Posterior vena cava (tissue), 2 donors: ENCODE results near the gene FCAMR. TPM values are rescaled to one million over a fixed set of nuclear protein-coding genes. Genes with fewer than 3 reads are reported as not detected.
"Not testable (repeated sequence)": the region's sequence is repeated elsewhere in the genome, so short reads cannot be mapped to it uniquely, and the experiment has no call there.

Experiments
- DNase-seq: peaks from one replicate; pipeline ENCODE4 v3.0.0-alpha.2; 2020; ENCODE audit warnings: low spot score
- intact Hi-C, 2 donors: fragments of 100-400 bp; cut with DNase I; formaldehyde crosslinking; loops; one replicate each; pipeline versions ENCODE4 v1.14.1 to v1.14.2; 2022 to 2023
- total RNA-seq, 2 donors: library from RNA; stranded (reverse); fragmentation: NEBNext Ultra II Directional; extraction: Animal tissue kit (Norgen Biotek cat#: 25700); gene quantifications; one replicate each; pipeline ENCODE4 v1.2.1, GENCODE V29; 2021
- donor health status: DM: yes; HTN: yes; CAD: no.
- donor health status: DM: yes; HTN: yes; CAD: no.

Gene FCAMR
- total RNA-seq, 2 donors from 2014 or later: not detected

DNA sequence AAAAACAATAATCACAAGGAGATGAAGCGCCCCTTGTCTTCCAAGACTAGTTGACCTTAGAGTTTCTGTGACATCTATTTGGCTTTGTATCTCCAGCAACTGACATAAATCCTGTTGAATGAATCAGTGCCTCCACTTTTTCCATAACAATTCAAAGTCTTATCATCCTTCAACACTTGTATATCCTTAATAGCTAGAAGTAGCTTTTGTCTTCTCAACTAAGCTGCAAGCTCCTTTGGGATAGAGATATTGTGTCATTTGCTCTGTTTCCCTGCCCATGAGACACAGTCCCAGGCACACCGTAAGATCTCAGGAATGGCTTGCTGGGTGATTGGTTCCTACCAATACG is 29.7 kb downstream of the FCAMR start:
- intact Hi-C loops: no loop called here
- no peak for DNase-seq

DNA sequence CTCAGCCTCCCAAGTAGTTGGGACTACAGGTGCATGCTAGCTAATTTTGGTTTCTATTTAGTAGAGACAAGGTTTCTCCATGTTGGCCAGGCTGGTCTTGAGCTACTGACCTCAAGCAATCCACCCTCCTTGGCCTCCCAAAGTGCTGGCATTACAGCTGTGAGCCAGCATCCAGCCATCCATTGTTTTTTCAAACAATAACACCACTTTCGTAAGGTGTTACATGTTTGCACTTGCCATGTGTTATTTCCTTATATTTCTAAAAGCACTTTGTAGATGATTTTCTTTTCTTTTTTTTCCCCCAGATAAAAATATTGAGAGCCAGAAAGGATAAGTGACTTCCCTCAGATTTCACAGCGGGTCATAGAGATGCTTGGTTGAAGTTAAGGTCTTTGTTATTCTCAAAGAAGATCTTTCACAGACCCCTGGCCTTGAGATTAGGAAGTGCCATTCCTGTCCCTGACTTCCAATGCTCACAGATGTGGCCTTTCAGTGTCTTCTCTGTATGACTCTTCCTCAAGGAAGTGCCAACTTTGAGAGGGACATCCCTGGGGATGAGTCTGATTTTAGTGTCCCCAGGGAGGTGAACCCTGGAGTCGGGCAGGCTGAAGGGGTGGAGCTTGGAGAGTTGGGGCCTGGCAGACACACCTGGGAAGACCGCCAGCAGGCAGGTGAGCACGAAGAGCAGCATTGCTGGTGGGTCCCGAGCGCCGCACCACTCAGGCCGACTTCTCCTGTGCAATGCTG is 30.2 kb downstream of the FCAMR start:
- no peak for DNase-seq
- intact Hi-C loops: no loop called here

DNA sequence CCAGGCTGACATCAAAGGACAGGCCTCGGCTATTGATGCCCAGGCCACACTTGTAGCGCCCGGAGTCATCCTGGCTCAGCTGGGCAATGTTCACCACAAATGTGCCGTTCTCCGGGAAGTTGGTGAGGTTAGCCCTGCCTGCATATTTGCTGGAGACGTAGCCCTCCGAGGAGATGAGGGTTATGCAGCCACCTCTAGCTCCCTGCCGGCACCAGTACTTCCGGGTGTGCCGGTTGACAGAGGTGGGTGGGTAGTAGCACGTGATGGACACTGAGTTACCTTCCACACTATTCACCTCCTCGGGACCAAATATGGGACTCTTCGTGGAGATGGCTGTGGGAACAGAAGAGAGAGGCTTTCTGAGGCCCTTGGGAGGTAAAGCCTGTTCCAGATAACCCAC is 31.1 kb downstream of the FCAMR start:
- DNase-seq: no peak
- intact Hi-C loops: no loop called here

DNA sequence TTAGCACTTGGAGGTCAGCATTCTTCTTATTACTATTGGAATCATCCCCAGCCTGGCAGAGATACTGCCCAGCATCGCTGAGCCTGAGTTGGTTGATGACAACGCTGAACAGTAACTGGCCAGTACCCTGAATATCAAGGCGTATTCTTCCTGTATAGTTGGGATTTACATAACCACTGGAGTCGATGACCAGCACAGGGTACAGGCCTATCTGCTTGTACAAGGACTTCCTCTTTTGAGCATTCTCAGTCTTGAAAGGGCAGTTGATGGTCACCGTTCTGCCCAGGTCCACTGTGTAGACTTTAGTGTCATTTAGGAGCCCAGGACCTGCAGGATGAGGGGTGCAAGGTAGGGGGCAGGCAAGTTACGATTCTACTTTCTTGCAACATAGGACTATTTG is 32.8 kb downstream of the FCAMR start:
- intact Hi-C loops: no loop called here
- DNase-seq: no peak

DNA sequence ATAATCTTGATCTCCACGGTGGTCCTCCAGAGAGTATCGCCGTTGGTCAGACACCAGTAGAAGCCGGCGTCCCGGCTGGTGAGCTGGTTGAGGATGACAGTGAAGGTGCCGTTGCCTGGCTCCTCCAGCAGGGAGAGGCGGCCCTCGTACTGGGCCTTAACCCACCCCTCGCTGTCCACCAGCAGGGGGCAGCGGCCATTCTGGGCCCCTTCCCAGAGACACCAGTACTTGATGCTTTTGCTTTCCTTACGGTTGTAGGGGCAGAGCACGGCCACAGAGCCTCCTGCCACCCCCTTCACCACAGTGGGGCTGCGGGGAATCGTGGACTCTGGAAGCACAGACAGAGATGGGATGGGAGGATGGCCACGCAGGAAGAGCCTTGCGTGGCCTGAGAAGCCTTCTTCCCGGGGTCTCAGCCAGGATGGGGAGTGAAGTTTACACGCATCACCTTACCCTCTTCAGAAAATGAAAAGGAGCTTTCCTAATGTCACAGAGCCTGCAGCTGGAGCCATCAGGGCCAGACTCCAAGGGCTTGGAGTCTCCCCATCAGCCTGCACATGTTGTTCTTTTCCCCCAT is 34.7 kb downstream of the FCAMR start:
- intact Hi-C loops: loop anchor here in 1 of 2 donors (1.0 kb wide), 1 partner anchor 45 kb away; no protein-coding TSS in a partner anchor
- DNase-seq: peak; percentile 82

DNA sequence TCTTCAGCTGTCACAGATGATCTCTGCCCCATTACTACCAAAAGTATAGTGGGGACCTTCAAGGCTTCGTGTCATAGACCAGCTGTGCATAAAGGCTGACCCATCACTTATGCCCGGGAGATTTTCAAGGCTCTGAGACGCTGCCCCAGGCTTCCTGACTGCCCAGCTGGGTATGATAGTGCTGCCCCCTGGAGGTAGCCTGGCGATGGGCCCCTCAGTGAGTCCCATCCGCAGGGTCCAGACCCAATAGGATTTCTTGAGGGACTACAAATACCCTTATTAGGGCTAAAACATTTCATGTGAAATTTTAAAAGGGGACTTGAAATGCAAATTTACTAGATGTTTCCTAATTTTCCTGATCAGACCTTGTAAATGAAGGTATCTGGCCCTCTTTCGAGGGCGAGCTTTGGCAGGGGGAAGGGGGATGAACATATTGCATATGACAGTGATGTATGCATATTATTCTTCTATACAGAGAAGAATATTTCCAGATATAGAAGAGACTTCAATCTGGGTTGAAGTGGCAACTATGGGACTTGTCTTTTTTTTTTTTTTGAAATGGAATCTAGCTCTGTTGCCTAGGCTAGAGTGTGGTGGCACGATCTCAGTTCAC is 36.8 kb downstream of the FCAMR start:
- DNase-seq: peak; percentile 81
- intact Hi-C loops: no loop called here

DNA sequence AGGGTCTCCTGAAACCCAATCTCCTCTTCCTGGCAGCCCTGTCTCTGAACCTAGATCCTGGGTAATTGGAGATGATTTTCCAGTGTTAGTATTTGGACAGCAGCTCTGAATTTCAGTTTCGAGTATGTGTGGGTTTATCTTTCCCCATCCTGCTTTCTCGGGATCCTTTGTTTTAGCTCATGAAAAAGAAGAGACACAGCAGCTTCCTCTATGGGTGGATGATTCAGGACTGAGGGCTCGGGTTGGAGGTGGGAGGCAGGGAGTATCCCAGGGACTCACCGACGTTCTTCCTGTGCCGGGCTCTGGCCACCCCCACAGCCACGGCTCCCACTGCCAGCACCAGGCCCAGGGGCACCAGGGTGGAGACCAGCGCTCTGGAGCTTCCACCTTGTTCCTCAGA is 38.1 kb downstream of the FCAMR start:
- intact Hi-C loops: no loop called here
- DNase-seq: peak; percentile 44

DNA sequence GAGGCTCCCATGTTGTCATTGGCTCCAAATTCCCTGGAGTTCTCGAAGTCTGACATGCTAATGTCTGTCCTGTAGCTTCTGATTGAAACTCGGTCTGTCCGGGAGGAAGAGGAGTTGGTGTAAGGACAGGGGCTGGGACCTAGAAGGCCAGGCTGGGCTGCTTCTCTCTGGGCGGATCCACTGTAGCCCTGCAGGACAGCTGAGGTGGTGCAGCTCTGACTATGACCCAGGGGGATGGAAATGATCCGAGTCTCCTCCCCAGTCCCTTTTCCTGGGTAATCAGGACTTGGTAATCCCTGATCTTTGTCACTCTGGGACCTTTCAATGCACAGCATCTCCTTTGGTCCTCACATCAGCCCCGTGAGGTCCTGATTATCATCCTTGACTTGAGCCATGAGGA is 38.6 kb downstream of the FCAMR start:
- intact Hi-C loops: no loop called here
- peak; percentile 9 for DNase-seq

DNA sequence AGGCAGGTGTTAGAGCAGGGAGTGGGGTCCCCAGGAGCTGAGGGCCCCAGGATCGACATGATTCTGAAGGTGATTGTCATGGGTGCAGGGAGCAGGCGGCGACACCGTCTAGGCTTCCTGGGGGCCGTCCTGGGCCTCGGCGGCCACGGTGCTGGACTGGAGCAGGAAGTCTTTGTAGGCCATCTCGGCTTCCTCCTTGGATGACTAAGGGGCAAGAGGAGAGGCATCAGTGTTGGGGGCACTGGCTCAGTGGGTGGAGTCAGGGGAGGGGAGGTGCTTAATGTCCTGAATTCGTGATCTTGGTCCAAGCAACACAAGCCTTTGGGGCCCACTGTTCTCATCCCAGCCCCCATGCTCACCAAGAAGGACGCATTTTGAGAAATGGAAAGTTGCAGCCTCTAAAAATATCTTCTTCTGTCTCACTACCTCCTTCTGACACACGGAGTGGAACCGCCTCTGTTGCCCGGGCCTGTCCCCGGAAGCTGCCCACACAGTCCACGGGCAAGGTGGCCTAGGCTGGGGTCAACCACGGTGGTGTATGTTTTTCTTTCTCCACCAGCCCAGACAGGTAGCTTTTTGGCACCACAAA is 40.0 kb downstream of the FCAMR start:
- DNase-seq: peak; percentile 76
- intact Hi-C loops: no loop called here

DNA sequence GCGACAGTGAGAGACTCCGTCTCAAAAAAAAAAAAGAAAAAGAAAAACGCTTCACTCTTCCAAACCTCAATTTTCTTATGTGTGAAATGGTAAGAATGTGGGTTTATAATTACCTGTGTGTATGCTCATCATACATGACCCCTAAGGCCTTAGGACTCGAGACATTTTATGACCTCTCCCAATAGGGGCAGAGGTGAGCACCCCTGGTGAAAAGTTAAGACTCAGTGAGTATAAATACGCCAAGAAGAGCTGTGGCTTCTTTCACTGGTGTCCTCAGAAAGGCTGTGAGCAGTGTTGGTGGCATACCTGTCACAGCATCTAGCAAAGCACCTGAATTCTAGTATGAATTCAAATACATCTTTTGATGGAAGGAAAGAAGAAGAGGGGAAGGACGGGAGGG is 40.7 kb downstream of the FCAMR start:
- intact Hi-C loops: no loop called here
- DNase-seq: no peak

DNA sequence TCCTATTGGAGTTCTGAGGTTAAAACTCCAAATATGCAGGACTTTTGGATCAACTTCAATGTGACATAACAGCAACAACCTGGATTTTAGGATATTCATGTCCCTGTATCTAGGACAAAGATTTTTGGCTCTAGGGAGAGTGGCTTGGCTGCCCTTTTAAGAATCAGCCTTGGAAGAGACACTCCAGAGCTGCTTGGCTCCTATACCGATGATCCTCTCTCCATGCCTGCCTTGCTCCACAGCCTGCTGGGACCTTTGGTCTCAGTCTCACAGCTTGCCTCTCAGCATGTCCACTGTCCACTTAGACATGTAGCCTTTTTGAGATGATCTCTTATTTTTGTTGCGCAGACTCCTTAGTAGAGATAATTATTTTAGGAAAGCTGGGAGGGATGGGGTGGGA is 44.0 kb downstream of the FCAMR start:
- no peak for DNase-seq
- intact Hi-C loops: no loop called here

DNA sequence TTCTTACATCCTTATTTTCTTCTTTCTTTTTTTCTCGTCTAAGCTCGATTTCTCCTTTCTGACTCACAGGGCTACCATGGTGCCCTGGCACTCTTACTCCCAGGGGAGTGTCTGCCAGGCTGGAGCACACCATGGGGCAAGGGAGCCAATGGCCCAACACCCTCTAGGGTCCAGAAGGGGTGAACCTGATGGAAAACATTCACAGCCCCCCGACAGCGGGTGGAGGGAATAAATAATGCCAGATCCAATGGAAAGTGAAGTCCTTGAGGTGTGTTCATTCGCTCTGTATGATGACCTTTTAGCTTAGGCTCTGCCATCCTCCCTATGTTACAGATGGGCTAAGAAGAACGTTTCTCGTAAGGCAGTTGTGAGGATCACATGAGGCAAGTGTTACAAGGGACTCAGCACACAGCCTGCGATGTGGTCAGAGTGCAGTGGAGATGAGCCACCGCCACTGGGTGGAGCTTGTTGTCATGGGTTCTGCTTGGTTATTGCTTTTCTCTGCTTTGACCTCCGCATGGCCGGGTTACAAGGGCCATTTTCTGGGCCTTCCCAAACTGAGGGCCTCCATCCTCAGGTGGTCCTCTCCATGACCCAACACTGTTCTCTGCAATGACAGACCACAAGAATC is 45.0 kb downstream of the FCAMR start:
- DNase-seq: peak; percentile 81
- intact Hi-C loops: no loop called here

DNA sequence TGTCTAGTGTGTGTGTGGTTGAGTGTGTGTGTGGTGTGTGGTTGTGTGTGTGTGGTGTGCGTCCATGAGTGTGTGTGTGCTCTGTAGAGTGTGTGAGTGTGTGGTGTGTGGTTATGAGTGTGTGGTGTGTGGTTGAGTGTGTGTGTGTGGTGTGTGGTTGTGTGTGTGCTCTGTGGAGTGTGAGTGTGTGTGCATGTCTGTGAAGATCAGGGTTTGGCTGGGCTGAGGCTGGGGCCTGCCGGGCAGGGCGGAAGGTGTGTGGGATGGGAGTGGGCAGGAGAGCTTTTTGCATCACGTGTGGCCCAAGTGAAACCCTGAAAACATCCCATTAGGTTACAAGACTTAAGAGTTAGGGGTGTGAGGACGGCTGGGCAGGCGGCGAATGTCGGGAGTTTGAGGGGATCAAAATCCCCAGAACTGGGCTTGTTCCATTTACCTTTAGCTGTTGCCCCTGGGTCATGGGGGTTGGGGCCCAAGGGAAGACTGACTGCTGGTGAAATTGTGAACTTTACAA is 45.6 kb downstream of the FCAMR start:
- peak; percentile 26 for DNase-seq
- intact Hi-C loops: no loop called here

DNA sequence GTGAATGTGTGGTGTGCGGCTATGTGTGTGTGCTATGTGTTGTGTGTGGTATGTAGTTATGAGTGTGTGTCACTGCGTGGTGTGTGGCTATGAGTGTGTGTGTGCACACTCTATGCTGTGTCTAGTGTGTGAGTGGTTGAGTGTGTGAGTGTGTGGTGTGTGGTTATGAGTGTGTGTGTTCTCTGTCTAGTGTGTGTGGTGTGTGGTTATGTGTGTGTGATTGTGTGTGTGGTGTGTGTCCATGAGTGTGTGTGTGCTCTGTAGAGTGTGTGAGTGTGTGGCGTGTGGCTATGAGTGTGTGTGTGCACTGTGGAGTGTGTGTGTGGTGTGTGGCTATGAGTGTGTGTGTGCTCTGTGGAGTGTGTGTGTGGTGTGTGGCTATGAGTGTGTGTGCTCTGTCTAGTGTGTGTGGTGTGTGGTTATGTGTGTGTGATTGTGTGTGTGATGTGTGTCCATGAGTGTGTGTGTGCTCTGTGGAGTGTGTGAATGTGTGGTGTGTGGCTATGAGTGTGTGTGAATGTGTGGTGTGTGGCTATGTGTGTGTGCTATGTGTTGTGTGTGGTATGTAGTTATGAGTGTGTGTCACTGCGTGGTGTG is 46.2 kb downstream of the FCAMR start:
- intact Hi-C loops: not testable (repeated sequence)
- DNase-seq: peak; percentile 58

DNA sequence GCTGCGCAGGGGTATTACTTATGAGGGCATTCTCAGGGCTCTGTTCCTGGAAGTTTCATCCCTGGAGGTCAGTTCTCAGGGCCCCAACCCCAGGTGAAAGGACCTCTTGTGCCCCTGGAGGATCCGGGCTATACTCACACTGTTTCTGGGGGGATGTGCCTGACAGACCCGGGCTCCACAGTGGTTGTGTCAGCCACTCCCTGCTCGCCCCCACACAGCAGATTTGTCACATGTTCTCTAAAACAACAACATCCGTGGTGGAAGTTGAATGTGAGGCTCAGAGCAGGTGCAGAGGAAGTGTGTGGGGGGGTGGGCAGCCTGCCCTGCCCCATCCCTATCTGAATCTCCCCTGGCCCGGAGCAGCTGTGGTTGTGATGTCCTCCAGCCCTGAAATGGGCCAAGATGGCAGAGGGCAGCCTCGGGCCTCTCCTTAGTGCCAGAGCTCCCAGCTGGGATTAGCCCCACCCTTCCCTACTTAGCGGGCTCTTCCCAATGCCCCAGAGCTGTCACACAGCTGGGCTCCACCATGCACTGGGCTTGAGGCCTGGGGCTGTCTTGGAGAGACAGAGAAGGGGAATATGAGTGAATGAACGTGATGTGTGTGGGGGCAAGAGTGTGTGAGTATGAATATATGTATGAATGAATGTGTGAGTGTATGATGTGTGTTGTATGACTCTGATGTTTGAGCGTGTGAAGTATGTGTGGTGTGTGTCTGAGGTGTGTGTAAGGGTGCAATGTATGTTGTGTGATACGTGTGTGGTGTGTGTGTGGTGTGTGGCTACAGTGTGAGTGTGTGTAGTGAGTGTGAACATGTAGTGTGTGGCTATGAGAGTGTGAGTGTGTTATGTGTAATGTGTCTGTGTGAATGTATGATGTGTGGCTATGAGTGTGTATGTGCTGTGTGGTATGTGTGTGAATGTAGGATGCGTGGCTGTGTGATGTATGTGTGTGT is 47.0 kb downstream of the FCAMR start:
- intact Hi-C loops: no loop called here

DNA sequence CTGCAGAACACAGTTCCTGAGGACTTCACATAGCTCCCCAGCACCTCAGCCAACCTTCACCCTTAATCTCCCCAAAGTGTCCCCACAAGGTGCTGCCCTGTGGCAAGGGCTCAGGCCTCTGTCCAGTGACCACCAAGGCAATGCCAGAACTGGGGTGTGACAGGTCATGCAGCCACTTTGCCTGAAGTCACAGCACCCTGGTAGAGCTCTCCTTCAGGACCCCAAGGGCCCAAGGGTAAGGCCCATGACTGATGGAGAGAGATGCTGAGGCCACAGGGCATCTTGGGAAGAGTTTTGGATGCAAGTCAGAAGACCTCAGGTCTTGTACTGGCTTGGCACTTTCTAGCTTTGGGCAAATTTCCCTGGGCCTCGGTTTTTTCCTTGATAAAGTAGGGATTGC is 47.7 kb downstream of the FCAMR start:
- peak; percentile 42 for DNase-seq
- intact Hi-C loops: no loop called here

More for the DNA sequence above, 47.0 kb downstream of the FCAMR start:
- DNase-seq: peak; percentile 78

DNA sequence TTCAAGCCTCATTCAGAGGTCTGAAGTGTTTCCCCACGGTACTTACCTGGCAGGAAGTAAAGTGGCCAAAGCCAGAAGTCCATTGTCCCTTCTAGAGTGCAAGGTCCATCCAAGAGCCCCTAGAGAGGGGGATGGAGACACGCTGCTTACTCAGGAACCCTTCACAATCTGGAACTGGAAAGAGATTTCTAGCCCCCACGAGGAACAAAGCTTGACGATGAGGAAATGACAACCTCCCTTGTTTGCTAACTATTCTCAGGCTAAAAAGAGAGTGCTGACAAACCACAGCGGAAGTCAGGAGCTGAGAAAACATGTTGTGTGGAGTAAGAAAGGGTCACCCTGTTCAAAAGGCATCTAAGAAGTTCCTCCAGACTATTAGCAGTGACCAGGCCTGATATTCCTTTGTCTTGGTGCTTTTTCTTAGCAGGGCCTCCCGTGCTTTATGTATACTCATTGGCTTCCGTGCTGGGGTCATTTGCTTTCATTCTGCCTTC is 48.4 kb downstream of the FCAMR start, which contains the start of gene FCMR:
FCMR (minus strand) TSS at position 170 of the 494 bp plus-strand sequence; CDS start at position 83, 87 bp downstream.
- intact Hi-C loops: no loop called here
- no peak for DNase-seq

DNA sequence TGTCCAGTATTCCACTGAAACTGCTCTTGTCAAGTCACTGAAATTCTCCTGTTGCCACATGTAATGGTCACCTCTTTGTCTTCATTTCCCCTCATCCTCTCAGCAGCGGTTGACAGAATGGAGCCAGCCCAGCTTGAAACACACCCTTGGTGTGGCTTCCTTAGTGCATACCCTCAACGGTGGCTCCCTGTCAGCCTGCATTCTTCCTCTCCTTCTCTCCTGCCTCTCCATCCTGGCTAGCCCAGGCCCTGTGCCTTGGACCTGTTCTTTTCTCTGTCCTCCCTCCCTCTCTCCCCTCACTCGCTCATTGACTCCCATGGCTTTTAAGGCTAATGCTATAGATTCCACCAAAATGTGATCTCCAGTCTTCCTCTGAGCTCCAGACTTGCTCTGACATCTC is 52.2 kb downstream of the FCAMR start:
- intact Hi-C loops: loop anchor here (10.0 kb wide), 1 partner anchor 433 kb away; no protein-coding TSS in a partner anchor
- peak; percentile 45 for DNase-seq
